Measurements from ENCODE around the gene ADAMTS17.

GRCh38 chr15:100284701-100285100 lies 57.1 kb downstream of the ADAMTS17 start:
- TF ChIP-seq CTCF (IDR thresholded peaks at IDR 0.05; ENCODE audit: poor library complexity) (no peak), EZH2 (IDR thresholded peaks at IDR 0.05; ENCODE audit: borderline replicate concordance) (no peak)

Data from hepatocyte (in vitro differentiated cells).